ENCODE data around the gene SORCS1.

DNA sequence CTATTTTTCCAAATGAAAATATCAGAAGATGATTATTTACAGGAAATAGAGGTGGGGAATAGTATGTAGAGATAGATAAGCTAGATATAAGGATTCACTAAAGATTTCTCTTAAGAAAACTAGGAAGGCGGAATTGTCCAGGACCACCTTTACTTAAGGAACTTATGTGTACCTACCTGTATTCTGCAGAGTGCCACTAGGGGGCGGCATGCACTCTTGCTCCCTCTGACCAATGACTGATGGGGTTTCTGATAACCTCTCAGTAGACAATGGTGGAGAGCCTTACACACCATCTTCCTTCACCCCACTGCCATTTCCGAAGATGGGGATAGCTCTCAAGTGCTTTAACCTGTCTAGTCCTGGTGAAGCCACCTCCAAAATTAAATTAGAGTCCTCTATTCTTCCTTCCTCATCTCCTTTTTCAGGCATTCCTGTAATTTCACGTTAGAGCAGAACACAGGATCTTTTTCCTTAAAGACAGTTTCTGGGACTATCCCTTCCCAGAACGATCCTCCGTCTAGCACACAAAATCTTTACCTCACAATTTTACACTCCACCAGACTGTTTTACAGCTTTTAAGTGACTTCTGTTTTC is 453.1 kb downstream of the SORCS1 start:
- TF ChIP-seq, protein P1, sequence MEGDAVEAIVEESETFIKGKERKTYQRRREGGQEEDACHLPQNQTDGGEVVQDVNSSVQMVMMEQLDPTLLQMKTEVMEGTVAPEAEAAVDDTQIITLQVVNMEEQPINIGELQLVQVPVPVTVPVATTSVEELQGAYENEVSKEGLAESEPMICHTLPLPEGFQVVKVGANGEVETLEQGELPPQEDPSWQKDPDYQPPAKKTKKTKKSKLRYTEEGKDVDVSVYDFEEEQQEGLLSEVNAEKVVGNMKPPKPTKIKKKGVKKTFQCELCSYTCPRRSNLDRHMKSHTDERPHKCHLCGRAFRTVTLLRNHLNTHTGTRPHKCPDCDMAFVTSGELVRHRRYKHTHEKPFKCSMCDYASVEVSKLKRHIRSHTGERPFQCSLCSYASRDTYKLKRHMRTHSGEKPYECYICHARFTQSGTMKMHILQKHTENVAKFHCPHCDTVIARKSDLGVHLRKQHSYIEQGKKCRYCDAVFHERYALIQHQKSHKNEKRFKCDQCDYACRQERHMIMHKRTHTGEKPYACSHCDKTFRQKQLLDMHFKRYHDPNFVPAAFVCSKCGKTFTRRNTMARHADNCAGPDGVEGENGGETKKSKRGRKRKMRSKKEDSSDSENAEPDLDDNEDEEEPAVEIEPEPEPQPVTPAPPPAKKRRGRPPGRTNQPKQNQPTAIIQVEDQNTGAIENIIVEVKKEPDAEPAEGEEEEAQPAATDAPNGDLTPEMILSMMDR (IDR thresholded peaks at IDR 0.05; ENCODE audit: insufficient read depth, low read depth, low read length), result peak; percentile 42
- TF ChIP-seq EZH2 (IDR thresholded peaks at IDR 0.05; ENCODE audit: insufficient read depth, low read length), result no peak
